Spleen (tissue), 11 donors: ENCODE measurements around the gene DRGX. TPM values are rescaled to one million over a fixed set of nuclear protein-coding genes. Genes with fewer than 3 reads are reported as not detected.

ENCODE experiments used
- DNase-seq: peaks from one replicate; pipeline ENCODE4 v3.0.0-alpha.2; 2020
- H3K27ac ChIP-seq, 8 donors: fragments of 200-600 bp; sonication (generic) in 7 of 8; 1 replicate in 4 of 8; 2 replicates in 4 of 8; pipeline versions ENCODE4 v1.5.0 to v1.8.0; 2016 to 2021; ENCODE audit warnings: inconsistent platforms in 4 of 8, mild to moderate bottlenecking in 4 of 8, moderate library complexity in 1 of 8
- H3K27me3 ChIP-seq, 7 donors: fragments of 200-600 bp; sonication (generic) in 6 of 7; replicated peaks in 1 of 7; 1 replicate in 4 of 7; 2 replicates in 3 of 7; pipeline versions ENCODE4 v1.5.0 to v1.8.0; 2016 to 2021; ENCODE audit warnings: inconsistent platforms in 3 of 7, mild to moderate bottlenecking in 1 of 7
- H3K36me3 ChIP-seq, 6 donors: fragments of 200-600 bp; sonication (generic) in 5 of 6; 1 replicate in 4 of 6; 2 replicates in 2 of 6; pipeline versions ENCODE4 v1.5.0 to v1.8.0; 2016 to 2021; ENCODE audit warnings: inconsistent platforms in 2 of 6
- H3K4me1 ChIP-seq, 6 donors: fragments of 200-600 bp; sonication (generic) in 5 of 6; 1 replicate in 3 of 6; 2 replicates in 3 of 6; pipeline versions ENCODE4 v1.5.0 to v1.8.0; 2016 to 2021; ENCODE audit warnings: inconsistent platforms in 3 of 6
- H3K4me3 ChIP-seq, 8 donors: fragments of 200-600 bp; sonication (generic) in 7 of 8; 1 replicate in 4 of 8; 2 replicates in 4 of 8; pipeline versions ENCODE4 v1.5.0 to v1.8.0; 2016 to 2021; ENCODE audit warnings: inconsistent platforms in 4 of 8, mild to moderate bottlenecking in 4 of 8, moderate library complexity in 2 of 8
- H3K9me3 ChIP-seq, 8 donors: fragments of 200-600 bp; sonication (generic) in 7 of 8; 1 replicate in 4 of 8; 2 replicates in 4 of 8; pipeline versions ENCODE4 v1.5.0 to v1.8.0; 2016 to 2021; ENCODE audit warnings: inconsistent platforms in 4 of 8
- POLR2A ChIP-seq, 3 donors: fragments of 450-650 bp; IDR thresholded peaks; one replicate each; pipeline ENCODE4 v1.5.1; 2017; ENCODE audit warnings: antibody characterized with exemption in 3 of 3, mild to moderate bottlenecking in 1 of 3
- POLR2AphosphoS5 ChIP-seq, 3 donors: sonication (generic); formaldehyde crosslinking; IDR thresholded peaks; one replicate each; pipeline ENCODE4 v1.5.1; 2017; ENCODE audit warnings: antibody characterized with exemption in 3 of 3
- WGBS, 5 donors: extraction: QIAGEN DNeasy Blood & Tissue Kit in 3 of 5; methylation state at CpG; one replicate each; pipeline versions ENCODE4 v1.1.5 to v1.1.7; 2013 to 2018; 5-methylcytosine and 5-hydroxymethylcytosine counted together
- intact Hi-C: fragments of 100-400 bp; cut with DNase I; formaldehyde crosslinking; loops from one replicate; pipeline ENCODE4 v1.15.0; 2023; ENCODE audit warnings: low total_unique reads
- polyA plus RNA-seq, 3 donors: library from polyadenylated mRNA; stranded (reverse); fragments of 200-250 nt; gene quantifications; one replicate each; pipeline ENCODE4 v1.2.1, GENCODE V29; 2013
- total RNA-seq, 7 donors: library from RNA; depleted of rRNA in 3 of 7; stranded (reverse); fragments of >200 nt in 3 of 7; fragmentation: NEBNext Ultra II Directional in 4 of 7; extraction: Animal tissue kit (Norgen Biotek cat#: 25700) in 4 of 7; gene quantifications; one replicate each; pipeline versions ENCODE4 v1.1.0 to v1.2.1, GENCODE V29; 2016 to 2021
- TF ChIP-seq, protein P1 (sequence below), 11 experiments: fragments of 200-600 bp in 7 of 11; fragments of 450-650 bp in 4 of 11; sonication (generic) in 4 of 11; IDR thresholded peaks in 8 of 11; conservative IDR thresholded peaks in 3 of 11; 1 replicate in 7 of 11; 2 replicates in 4 of 11; pipeline versions ENCODE4 v1.4.0 to v1.8.0; 2016 to 2021; ENCODE audit warnings: antibody characterized with exemption in 11 of 11, inconsistent platforms in 4 of 11, mild to moderate bottlenecking in 1 of 11
- donor health status: healthy with polysubstance abuse.
- donor health status: DM: no; HTN: no; CAD: no; lungs with moderate emphysema.
- donor health status: DM: no; HTN: no; CAD: no.
- donor health status: Bipolar disorder and iron deficiency.
- donor health status: healthy.
- donor health status: DM: no; HTN: no; CAD: no.
- donor health status: DM: yes; HTN: yes; CAD: no.

The DRGX gene
- total and polyA plus RNA-seq, 10 donors: 0.03 to 0.11 TPM; not detected in 8

GRCh38 chr10:49352323-49352722 is 43.6 kb downstream of the DRGX start:
- 71 to 94% (median 85%) methylated on average over 2 of the region's 2 CpGs for WGBS, 5 donors
- intact Hi-C loops: no loop called here
- no peak for DNase-seq
- no peaks in the 10 kb centered on the region for H3K4me1 ChIP-seq
- no peak overlapping the region for H3K27ac ChIP-seq
- TF ChIP-seq POLR2AphosphoS5 (IDR thresholded peaks at IDR 0.05): no peak
- peaks cover 0 to 13% (median 0%) of the 10 kb centered on the region in 7 donors for H3K27me3 ChIP-seq
- H3K9me3 ChIP-seq: peaks cover 0 to 24% (median 15%) of the 10 kb centered on the region in 8 donors
- H3K4me3 ChIP-seq: no peak overlapping the region
- H3K36me3 ChIP-seq: no peaks in the 10 kb centered on the region

GRCh38 chr10:49351669-49352068 is 44.2 kb downstream of the DRGX start:
- intact Hi-C loops: no loop called here
- 83 to 93% (median 90%) methylated on average over 4 of the region's 4 CpGs for WGBS, 5 donors

DNA sequence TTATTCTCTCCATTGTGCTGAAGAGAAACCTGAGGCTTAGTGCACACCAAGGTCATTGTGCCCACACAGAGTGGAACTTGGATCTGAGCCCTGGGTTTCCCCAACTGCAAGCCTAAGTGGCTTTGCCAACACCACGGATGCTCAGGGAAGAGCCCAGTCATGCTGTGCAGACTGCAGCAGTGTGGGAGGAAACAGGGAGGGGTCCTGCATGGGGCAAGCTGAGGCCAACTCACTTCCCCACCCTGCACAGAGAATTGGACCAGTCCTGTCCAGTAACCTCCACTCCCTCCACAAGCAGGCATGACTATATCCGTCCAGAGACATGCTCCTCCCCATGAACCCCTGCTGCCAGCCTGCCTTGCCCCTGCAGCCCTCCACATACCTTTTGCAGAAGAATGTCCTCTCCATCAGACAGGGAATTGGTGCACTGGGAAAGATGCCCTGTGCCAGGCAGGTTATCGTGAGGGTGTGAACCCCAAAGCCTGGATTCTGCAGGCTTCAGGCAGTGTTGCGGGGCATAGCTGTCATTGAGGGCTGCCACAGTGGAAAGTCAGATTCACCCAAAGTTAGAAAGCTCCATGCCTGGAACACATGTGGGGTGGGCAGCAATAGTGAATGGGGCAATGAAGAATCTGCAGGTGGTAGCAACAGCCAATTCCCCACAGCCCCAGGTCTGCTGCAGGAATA is 44.9 kb downstream of the DRGX start:
- no peak overlapping the region for H3K27ac ChIP-seq
- no peaks in the 10 kb centered on the region for H3K4me1 ChIP-seq
- intact Hi-C loops: no loop called here
- H3K36me3 ChIP-seq: no peaks in the 10 kb centered on the region
- DNase-seq: no peak
- H3K9me3 ChIP-seq: peaks cover 0 to 19% (median 14%) of the 10 kb centered on the region in 8 donors
- WGBS, 5 donors: 55 to 84% (median 70%) methylated on average over 4 of the region's 4 CpGs
- no peak overlapping the region for H3K4me3 ChIP-seq
- TF ChIP-seq, protein P1, sequence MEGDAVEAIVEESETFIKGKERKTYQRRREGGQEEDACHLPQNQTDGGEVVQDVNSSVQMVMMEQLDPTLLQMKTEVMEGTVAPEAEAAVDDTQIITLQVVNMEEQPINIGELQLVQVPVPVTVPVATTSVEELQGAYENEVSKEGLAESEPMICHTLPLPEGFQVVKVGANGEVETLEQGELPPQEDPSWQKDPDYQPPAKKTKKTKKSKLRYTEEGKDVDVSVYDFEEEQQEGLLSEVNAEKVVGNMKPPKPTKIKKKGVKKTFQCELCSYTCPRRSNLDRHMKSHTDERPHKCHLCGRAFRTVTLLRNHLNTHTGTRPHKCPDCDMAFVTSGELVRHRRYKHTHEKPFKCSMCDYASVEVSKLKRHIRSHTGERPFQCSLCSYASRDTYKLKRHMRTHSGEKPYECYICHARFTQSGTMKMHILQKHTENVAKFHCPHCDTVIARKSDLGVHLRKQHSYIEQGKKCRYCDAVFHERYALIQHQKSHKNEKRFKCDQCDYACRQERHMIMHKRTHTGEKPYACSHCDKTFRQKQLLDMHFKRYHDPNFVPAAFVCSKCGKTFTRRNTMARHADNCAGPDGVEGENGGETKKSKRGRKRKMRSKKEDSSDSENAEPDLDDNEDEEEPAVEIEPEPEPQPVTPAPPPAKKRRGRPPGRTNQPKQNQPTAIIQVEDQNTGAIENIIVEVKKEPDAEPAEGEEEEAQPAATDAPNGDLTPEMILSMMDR (IDR thresholded peaks at IDR 0.05 in 8 of 11, conservative IDR thresholded peaks at IDR 0.05 in 3 of 11): no peak
- TF ChIP-seq POLR2A (IDR thresholded peaks at IDR 0.05) (no peak), POLR2AphosphoS5 (IDR thresholded peaks at IDR 0.05) (no peak)
- peaks cover 0 to 13% (median 0%) of the 10 kb centered on the region in 7 donors for H3K27me3 ChIP-seq

More at GRCh38 chr10:49351669-49352068, 44.2 kb downstream of the DRGX start:
- TF ChIP-seq, protein P1 (IDR thresholded peaks at IDR 0.05 in 8 of 11, conservative IDR thresholded peaks at IDR 0.05 in 3 of 11): no peak
- no peak for TF ChIP-seq POLR2A (IDR thresholded peaks at IDR 0.05)
- no peak for TF ChIP-seq POLR2AphosphoS5 (IDR thresholded peaks at IDR 0.05)
- Histone ChIP-seq H3K4me3 (no peak overlapping the region), H3K27ac (no peak overlapping the region), H3K27me3 (peaks cover 0 to 13% (median 0%) of the 10 kb centered on the region in 7 donors), H3K36me3 (no peaks in the 10 kb centered on the region), H3K9me3 (peaks cover 0 to 19% (median 14%) of the 10 kb centered on the region in 8 donors), H3K4me1 (no peaks in the 10 kb centered on the region)
- DNase-seq: no peak

- Histone ChIP-seq H3K27ac (no peak overlapping the region), H3K4me1 (no peaks in the 10 kb centered on the region), H3K36me3 (no peaks in the 10 kb centered on the region), H3K9me3 (peaks cover 0 to 19% (median 14%) of the 10 kb centered on the region in 8 donors), H3K27me3 (peaks cover 0 to 13% (median 0%) of the 10 kb centered on the region in 7 donors), H3K4me3 (no peak overlapping the region)
- DNase-seq: no peak
- TF ChIP-seq POLR2A (IDR thresholded peaks at IDR 0.05): no peak
- no peak for TF ChIP-seq POLR2AphosphoS5 (IDR thresholded peaks at IDR 0.05)
- TF ChIP-seq, protein P1 (IDR thresholded peaks at IDR 0.05 in 8 of 11, conservative IDR thresholded peaks at IDR 0.05 in 3 of 11): no peak
- intact Hi-C loops: no loop called here
Observed at GRCh38 chr10:49350138-49350537, 45.8 kb downstream of the DRGX start.
